ENCODE data around the gene SAP30L.

Gene SAP30L, protein sequence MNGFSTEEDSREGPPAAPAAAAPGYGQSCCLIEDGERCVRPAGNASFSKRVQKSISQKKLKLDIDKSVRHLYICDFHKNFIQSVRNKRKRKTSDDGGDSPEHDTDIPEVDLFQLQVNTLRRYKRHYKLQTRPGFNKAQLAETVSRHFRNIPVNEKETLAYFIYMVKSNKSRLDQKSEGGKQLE

DNA sequence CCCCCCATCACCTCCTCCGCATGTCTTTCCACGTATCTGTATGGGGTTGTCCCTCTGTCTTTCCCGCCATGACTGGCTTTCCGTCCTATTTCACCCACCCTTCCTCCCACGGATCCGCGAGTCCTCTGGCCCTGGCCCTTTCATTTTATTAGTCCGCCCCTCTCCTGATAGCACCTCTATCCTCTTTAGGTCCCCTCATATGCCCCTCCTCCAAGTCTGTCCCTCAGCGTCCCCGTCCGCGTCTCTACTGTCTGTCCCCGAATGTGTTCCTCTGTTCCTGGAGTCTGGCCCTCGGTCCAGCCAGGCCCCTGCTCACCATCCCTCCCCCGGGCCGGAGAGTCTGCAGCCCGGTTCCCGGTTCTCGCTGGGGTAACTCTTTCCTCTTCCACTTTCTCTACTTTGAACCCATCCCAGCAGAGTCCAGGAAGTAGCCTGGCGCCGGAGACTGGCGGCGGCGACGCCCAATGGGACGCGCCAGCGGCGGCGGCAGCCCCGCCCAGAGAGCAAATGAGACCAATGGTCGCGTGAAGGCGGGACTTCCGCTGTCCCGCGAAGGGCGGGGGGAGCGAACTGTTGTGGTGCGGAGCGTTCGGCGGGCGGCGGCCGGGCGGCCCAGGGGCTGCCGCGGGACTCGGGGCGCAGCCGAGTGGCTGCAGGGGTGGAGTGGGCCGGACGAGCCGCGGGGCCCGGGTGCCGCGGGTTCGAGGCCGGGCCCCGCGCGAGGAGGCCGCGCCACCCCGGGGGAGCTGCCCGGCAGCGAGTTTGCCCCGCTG, at the start of gene SAP30L:
TSS of gene SAP30L (plus strand) at position 576 of the 773 bp plus-strand sequence. CDS start 608 bp downstream, outside the sequence.
- peak; percentile 99 for DNase-seq

DNA sequence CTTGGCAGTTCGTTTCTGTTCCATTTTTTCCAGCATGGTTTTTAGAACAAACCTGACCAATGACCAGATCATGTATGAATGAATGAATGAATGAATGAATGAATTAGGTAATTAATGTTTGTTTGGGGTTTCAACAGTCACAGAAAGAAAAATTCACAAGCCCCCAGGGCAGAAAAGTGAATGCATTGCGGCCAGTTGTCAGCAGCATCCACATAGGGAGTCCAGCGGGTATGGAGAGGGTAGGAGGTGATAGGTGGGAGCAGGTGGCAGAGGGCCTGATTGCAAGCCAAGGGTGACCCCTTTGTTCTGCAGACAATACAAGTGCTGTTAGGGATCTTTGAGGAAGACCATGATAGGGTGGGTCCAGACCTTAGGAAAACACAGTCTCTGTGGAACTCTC, 49.7 kb upstream of the SAP30L start:
- DNase-seq = no peak

DNA sequence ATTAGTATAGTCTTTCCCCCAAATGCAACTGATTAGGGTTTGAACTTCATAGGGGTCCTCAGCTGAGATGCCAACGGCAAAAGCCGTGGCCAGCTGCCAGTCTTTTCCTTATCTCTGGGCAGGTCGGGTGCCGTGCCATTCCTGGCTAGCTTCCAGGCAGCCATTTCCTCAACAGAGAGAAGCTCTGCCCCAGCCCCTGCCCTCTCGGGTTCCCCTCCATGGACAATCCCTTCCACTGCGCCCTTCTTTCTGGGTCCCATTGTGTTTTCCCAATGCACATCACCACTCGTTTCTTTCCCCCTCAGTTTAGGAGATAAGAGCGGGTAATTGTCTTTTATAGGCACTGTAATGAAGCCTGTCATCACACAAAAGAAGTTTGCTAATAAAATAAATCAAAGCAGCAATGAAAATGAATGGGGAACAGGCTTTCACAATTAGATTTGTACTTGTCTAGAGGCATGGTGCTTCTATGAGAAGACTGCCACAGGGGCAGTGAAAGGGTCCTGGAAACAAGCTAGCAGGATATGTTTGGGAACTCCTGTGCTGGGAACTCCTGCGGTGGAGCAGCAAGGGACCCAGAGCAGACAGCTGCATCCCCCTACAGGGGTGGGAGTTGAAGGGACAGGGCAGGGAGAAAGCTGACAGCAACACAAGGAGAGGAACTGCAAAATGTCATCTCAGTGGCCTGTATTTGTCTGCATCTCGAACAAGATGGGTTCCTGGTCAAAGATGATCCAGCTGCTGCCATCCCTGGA, 48.0 kb upstream of the SAP30L start:
- no peak for DNase-seq

GRCh38 chr5:154400678-154401077, 45.1 kb upstream of the SAP30L start:
- DNase-seq = no peak

- no peak for DNase-seq
Observed at GRCh38 chr5:154401355-154401754, 44.4 kb upstream of the SAP30L start.

- DNase-seq = no peak
Observed at GRCh38 chr5:154401931-154402330, 43.9 kb upstream of the SAP30L start.

GRCh38 chr5:154402611-154403010, 43.2 kb upstream of the SAP30L start:
- DNase-seq = no peak

- no peak for DNase-seq
Observed at GRCh38 chr5:154403234-154403633, 42.6 kb upstream of the SAP30L start.

DNA sequence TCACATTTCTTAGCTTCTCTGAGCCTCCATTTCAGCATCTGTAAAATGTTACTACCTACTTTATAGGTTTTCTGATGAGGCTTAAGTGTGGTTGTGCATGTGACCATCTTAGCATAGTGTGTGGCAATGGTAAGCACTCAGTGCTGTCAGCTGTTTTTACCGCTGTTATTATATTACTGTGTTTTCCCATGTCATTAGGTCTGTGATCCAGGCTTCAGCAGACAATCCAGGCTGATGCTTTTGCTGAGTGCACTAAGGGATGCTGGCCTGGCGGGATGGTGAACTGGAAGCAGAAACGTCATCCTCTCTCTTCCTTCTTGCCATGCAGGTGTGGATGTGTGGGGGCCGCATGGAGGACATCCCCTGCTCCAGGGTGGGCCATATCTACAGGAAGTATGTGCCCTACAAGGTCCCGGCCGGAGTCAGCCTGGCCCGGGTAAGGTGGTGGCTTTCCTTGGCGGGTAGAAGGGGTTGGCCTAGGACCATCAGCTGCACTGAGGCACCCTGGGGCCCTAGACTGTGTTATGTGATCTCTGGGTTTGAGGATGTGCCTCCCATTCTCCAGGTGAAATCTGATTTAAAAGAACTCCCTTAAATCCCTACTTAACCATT, 41.9 kb upstream of the SAP30L start:
- no peak for DNase-seq

GRCh38 chr5:154405078-154405792, 40.6 kb upstream of the SAP30L start:
- DNase-seq = peak; percentile 88

DNA sequence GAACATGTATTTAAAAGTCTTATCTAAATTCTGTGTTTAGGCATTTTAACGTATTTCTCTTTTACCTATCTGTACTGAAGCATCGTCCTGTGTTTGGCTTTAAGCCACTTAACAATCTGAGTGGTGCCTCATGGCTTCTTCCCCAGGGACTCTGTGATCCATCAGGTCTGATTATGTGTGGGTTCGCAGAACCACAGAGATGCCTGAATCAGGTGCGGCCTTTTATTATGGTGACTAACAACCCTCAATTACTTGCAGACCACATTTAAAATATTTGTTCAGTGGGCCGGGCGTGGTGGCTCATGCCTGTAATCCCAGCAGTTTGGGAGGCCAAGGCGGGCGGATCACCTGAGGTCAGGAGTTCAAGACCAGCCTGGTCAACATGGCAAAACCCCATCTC, 39.6 kb upstream of the SAP30L start:
- no peak for DNase-seq

GRCh38 chr5:154406826-154407225, 39.0 kb upstream of the SAP30L start:
- no peak for DNase-seq

DNA sequence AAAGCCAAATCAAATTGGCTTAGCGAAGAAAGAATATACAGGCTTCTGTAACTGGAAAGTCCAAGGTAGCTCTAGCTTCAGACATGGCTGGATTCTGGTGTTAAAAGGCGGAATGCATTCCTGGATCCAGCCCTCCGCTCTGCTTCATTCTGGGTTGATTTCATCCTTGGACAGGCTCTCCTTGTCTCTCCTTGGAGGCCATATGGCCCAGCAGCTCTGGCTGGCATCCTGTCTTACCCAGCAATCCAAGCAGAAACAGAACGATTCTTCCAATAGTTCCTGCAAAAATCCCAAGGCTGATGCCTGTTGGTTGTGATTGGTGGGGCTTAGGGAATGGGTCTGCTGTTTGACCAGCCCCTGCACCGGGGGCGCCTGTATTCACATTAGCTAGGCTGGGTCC, 37.0 kb upstream of the SAP30L start:
- DNase-seq = no peak

DNA sequence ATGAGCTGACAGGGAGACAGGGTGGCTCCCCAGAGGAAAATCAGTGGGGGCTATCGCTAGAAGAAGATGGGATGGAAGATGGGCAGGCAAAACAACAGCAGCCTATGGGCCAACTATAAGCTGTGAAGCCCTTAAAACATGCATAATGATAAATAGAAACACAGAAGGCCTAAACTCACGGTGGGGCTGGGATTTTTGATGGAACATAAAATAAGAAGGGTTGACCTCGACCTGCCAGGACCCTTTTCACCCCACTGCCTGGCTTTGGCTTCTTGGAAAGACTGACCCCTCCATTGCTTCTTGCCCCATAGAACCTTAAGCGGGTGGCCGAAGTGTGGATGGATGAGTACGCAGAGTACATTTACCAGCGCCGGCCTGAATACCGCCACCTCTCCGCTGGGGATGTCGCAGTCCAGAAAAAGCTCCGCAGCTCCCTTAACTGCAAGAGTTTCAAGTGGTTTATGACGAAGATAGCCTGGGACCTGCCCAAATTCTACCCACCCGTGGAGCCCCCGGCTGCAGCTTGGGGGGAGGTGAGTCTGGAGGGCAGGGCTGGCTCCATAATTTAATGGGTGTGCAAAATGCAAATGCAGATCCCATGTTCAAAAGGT, 36.5 kb upstream of the SAP30L start:
- DNase-seq = no peak

GRCh38 chr5:154410008-154410407, 35.8 kb upstream of the SAP30L start:
- no peak for DNase-seq

- no peak for DNase-seq
Observed at GRCh38 chr5:154410786-154411185, 35.0 kb upstream of the SAP30L start.

- DNase-seq = no peak
Observed at GRCh38 chr5:154411338-154411737, 34.5 kb upstream of the SAP30L start.

- DNase-seq = no peak
Observed at GRCh38 chr5:154412316-154412715, 33.5 kb upstream of the SAP30L start.

DNA sequence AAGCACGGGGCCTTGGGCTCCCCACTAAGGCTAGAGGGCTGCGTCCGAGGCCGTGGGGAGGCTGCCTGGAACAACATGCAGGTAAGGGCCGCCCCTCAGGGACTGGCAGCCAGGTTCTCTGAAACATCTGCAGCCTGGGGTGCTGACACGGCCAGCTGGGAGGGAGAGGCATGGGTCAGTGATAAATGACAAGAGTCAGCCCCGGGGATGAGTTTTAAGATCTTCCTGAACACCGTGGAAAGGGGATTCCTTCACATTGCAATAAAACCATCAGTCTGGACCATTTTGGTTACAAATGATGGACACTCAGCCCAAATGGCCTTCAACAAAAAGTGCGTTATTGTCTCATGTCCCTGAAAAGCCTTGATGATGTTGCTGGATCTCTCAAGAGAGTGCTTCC, 32.9 kb upstream of the SAP30L start:
- no peak for DNase-seq

DNA sequence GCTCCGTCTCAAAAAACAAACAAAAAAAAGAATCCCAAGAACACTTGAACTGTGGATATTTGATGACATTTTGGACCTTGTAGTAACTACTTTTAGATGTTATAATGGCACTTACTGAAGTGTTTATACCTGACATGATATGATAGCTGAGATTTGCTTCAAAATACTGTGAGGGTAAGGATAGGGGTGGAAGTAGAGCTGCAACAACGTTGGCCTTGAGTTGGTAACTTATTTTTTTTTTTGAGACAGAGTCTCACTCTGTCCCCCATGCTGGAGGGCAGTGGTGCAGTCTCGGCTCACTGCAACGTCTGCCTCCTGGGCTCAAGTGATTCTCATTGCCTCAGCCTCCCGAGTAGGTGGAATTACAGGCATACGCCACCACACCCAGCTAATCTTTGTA, 30.7 kb upstream of the SAP30L start:
- no peak for DNase-seq

DNA sequence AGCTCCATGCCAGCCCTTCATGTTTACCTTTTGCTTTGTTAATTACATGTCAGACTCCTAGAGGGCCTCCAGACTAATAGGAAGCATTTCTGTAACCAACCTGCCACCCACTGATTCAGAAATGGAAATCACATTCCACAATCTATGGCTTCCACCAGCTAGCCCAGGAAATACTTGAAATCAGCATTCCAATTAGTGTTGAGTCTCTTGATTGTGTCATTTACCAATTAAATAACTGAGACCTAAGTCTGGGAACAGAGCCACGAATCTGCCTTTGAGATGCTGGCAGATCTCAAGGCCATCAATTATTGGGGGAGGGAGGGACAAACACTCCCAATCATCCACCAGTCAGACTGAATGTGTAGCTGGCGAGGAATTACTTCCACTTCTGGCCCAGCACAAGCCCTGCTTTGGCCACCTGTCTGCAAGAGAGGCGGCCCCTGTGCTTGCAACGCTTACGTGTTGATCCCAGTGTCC, 27.4 kb upstream of the SAP30L start:
- DNase-seq = no peak

- no peak for DNase-seq
Observed at GRCh38 chr5:154419236-154419635, 26.6 kb upstream of the SAP30L start.

Measured in right hindlimb (tissue), 1 donor.